Endothelial cell of umbilical vein (primary cell): ENCODE measurements around the gene COPS7A. TPM values are rescaled to one million over a fixed set of nuclear protein-coding genes. Genes with fewer than 3 reads are reported as not detected.

Experiments
- BruUV-seq: library from RNA; stranded (reverse); fragments of 400-500 nt; replicated peaks from 2 replicates; lab custom pipeline; 2021; lab: Mats Ljungman, UMichigan
- CTCF ChIA-PET: fragments of 300-600, 350-600 bp; sonication (Branson Sonifier 250); formaldehyde crosslinking; loops from one replicate; lab custom pipeline; 2021; ENCODE audit warnings: antibody characterized with exemption, inconsistent platforms; lab: Charles Lee
- POLR2A ChIA-PET: fragments of 300-600, 350-600 bp; sonication (Branson Sonifier 250); formaldehyde crosslinking; loops from one replicate; lab custom pipeline; 2021; ENCODE audit warnings: antibody characterized with exemption, inconsistent platforms; lab: Charles Lee
- DNase-seq: peaks from one replicate; pipeline ENCODE4 v3.0.0-alpha.2; 2011; ENCODE audit warnings: low read depth, low spot score
- FAIRE-seq: peaks from 2 replicates; lab custom pipeline; 2011; peaks lifted over from hg19 to GRCh38; lab: Jason Lieb, UNC
- H2AFZ ChIP-seq: 2 replicates; pipeline ENCODE4 v1.6.0; 2012; ENCODE audit warnings: low read depth, low read length, control low read depth, inconsistent platforms
- H3K27ac ChIP-seq: 2 replicates; pipeline ENCODE4 v1.5.1; 2011; ENCODE audit warnings: low read depth, mild to moderate bottlenecking, control low read depth, low read length, moderate library complexity; ENCODE audit not compliant: insufficient read depth
- H3K27me3 ChIP-seq, 2 experiments: 2 replicates each; pipeline versions ENCODE4 v1.6.0 to v1.6.1; 2011; ENCODE audit warnings: low read length in 2 of 2, mixed read lengths in 1 of 2; ENCODE audit not compliant: control insufficient read depth in 2 of 2, insufficient read depth in 2 of 2
- H3K36me3 ChIP-seq, 2 experiments: 2 replicates in 1 of 2; 3 replicates in 1 of 2; pipeline ENCODE4 v1.5.1; 2011; ENCODE audit warnings: low read length in 2 of 2, mild to moderate bottlenecking in 1 of 2, moderate library complexity in 1 of 2; ENCODE audit not compliant: control insufficient read depth in 2 of 2, insufficient read depth in 2 of 2; ENCODE audit errors: extremely low read depth in 1 of 2
- H3K4me1 ChIP-seq: 3 replicates; pipeline ENCODE4 v1.5.1; 2011; ENCODE audit warnings: mild to moderate bottlenecking, low read length; ENCODE audit not compliant: control insufficient read depth, insufficient read depth; ENCODE audit errors: extremely low read depth
- H3K4me2 ChIP-seq: 2 replicates; pipeline ENCODE4 v1.6.1; 2011; ENCODE audit warnings: low read length, control low read depth, mixed read lengths; ENCODE audit not compliant: insufficient read depth
- H3K4me3 ChIP-seq, 3 experiments: fragments of 200-600 bp in 1 of 3; sonication (generic), shearing (Covaris generic) in 1 of 3; replicated peaks in 1 of 3; 2 replicates each; pipeline ENCODE4 v1.5.1; 2011 to 2016; ENCODE audit warnings: control low read depth in 3 of 3, low read length in 3 of 3, mild to moderate bottlenecking in 2 of 3, inconsistent platforms in 1 of 3, low read depth in 1 of 3, moderate library complexity in 1 of 3; ENCODE audit not compliant: insufficient read depth in 1 of 3
- H3K79me2 ChIP-seq: 2 replicates; pipeline ENCODE4 v1.6.0; 2012; ENCODE audit warnings: low read length, inconsistent platforms; ENCODE audit not compliant: control insufficient read depth, insufficient read depth
- H3K9ac ChIP-seq: replicated peaks from 2 replicates; pipeline ENCODE3; 2011; ENCODE audit warnings: low read length, control low read depth; ENCODE audit not compliant: insufficient read depth; ENCODE audit errors: extremely low read depth
- H3K9me1 ChIP-seq: replicated peaks from 3 replicates; pipeline ENCODE4 v1.6.0; 2011; ENCODE audit warnings: mild to moderate bottlenecking, low read length; ENCODE audit not compliant: control insufficient read depth, insufficient read depth; ENCODE audit errors: extremely low read depth
- H3K9me3 ChIP-seq: replicated peaks from 2 replicates; pipeline ENCODE4 v1.5.1; 2012; ENCODE audit warnings: low read length, inconsistent platforms; ENCODE audit not compliant: control insufficient read depth, insufficient read depth
- H4K20me1 ChIP-seq: replicated peaks from 2 replicates; pipeline ENCODE3; 2011; ENCODE audit warnings: mild to moderate bottlenecking, low read length; ENCODE audit not compliant: control insufficient read depth, insufficient read depth; ENCODE audit errors: extremely low read depth
- EZH2 ChIP-seq: IDR thresholded peaks from 2 replicates; pipeline ENCODE4 v1.6.1; 2012; ENCODE audit warnings: borderline replicate concordance, low read depth, mild to moderate bottlenecking, moderate library complexity, low read length, inconsistent platforms; ENCODE audit not compliant: severe bottlenecking
- FOS ChIP-seq: IDR thresholded peaks from 2 replicates; pipeline ENCODE4 v1.6.1; 2011; ENCODE audit warnings: mild to moderate bottlenecking, low read length, moderate library complexity, borderline replicate concordance; ENCODE audit not compliant: insufficient read depth
- GATA2 ChIP-seq: IDR thresholded peaks from 2 replicates; pipeline ENCODE4 v1.7.0; 2011; ENCODE audit warnings: low read depth, mild to moderate bottlenecking, moderate library complexity, mixed read lengths, low read length; ENCODE audit not compliant: insufficient read length, insufficient read depth
- JUN ChIP-seq: IDR thresholded peaks from 2 replicates; pipeline ENCODE4 v1.6.1; 2011; ENCODE audit warnings: borderline replicate concordance, low read depth; ENCODE audit not compliant: insufficient read length, insufficient read depth
- MAX ChIP-seq: IDR thresholded peaks from 2 replicates; pipeline ENCODE4 v1.6.1; 2011; ENCODE audit not compliant: insufficient read depth, insufficient read length
- MYC ChIP-seq: IDR thresholded peaks from one replicate; pipeline ENCODE4 v1.6.1; 2011; ENCODE audit warnings: mild to moderate bottlenecking, low read depth, low read length
- POLR2A ChIP-seq: IDR thresholded peaks from 2 replicates; pipeline ENCODE4 v1.6.1; 2012; ENCODE audit warnings: low read depth, mild to moderate bottlenecking, control low read depth, low read length
- POLR2AphosphoS5 ChIP-seq: IDR thresholded peaks from 2 replicates; pipeline ENCODE4 v1.6.1; 2012; ENCODE audit warnings: low read depth, mild to moderate bottlenecking, control low read depth, low read length, moderate library complexity; ENCODE audit not compliant: insufficient read depth
- dilution Hi-C: fragments of 300-500 bp; cut with MboI; formaldehyde crosslinking; loops from one replicate; pipeline ENCODE4 v1.15.0; 2019; ENCODE audit warnings: low sequenced_read_pairs; ENCODE audit not compliant: extremely low pct_ligation_motif_present
- intact Hi-C: fragments of 100-400 bp; cut with micrococcal nuclease; formaldehyde crosslinking; loops from one replicate; pipeline ENCODE4 v1.10.0; 2022
- polyA plus RNA-seq, 4 experiments: library from polyadenylated mRNA; depleted of rRNA in 3 of 4; stranded (reverse) in 3 of 4; unstranded in 1 of 4; fragments of >200 nt; gene quantifications; 2 replicates each; pipeline versions ENCODE4 v1.2.1 to v1.2.3, GENCODE V29; 2011 to 2012; ENCODE audit warnings: missing spikeins in 1 of 4
- total RNA-seq: library from RNA; stranded (reverse); gene quantifications from 2 replicates; pipeline ENCODE4 v1.2.3, GENCODE V29; 2021
- TF ChIP-seq, protein P1 (sequence below), 2 donors: IDR thresholded peaks; 1 replicate in 1 of 2; 2 replicates in 1 of 2; pipeline ENCODE4 v1.5.1; 2011; ENCODE audit warnings: low read length in 2 of 2, mild to moderate bottlenecking in 2 of 2, moderate library complexity in 2 of 2, control low read depth in 1 of 2, inconsistent platforms in 1 of 2, low read depth in 1 of 2; ENCODE audit not compliant: insufficient read depth in 1 of 2; ENCODE audit errors: extremely low read depth in 1 of 2

Gene COPS7A
- total and polyA plus RNA-seq, 2 donors (not counting 3 experiments of a cell fraction or from before 2014, with no cell fraction given): 41.1 to 104 TPM

- peaks cover 33 to 47% of the 10 kb centered on the region in 2 experiments for H3K27me3 ChIP-seq
- peak; percentile 90 for TF ChIP-seq EZH2
- TF ChIP-seq POLR2AphosphoS5: no peak
- TF ChIP-seq, protein P1, sequence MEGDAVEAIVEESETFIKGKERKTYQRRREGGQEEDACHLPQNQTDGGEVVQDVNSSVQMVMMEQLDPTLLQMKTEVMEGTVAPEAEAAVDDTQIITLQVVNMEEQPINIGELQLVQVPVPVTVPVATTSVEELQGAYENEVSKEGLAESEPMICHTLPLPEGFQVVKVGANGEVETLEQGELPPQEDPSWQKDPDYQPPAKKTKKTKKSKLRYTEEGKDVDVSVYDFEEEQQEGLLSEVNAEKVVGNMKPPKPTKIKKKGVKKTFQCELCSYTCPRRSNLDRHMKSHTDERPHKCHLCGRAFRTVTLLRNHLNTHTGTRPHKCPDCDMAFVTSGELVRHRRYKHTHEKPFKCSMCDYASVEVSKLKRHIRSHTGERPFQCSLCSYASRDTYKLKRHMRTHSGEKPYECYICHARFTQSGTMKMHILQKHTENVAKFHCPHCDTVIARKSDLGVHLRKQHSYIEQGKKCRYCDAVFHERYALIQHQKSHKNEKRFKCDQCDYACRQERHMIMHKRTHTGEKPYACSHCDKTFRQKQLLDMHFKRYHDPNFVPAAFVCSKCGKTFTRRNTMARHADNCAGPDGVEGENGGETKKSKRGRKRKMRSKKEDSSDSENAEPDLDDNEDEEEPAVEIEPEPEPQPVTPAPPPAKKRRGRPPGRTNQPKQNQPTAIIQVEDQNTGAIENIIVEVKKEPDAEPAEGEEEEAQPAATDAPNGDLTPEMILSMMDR (IDR thresholded peaks at IDR 0.05; ENCODE audit: extremely low read depth in 1 of 2, insufficient read depth in 1 of 2, low read depth in 1 of 2, low read length in 2 of 2): no peak
- DNase-seq: no peak
- ChIA-PET CTCF (interaction anchor here (2.5 kb wide), 1 partner anchor 16 kb away, joined by 10 read pairs; no protein-coding TSS in a partner anchor), POLR2A (no interaction called here)
- H3K27ac ChIP-seq: no peak overlapping the region
- H2AFZ ChIP-seq: peak overlapping the region; percentile 65
- intact Hi-C loops: loop anchor here (1.0 to 5.0 kb wide), 2 partner anchors 11 to 148 kb away; partner anchors contain the start of gene ZNF384
- dilution Hi-C loops: no loop called here
- no peaks in the 10 kb centered on the region for H3K79me2 ChIP-seq
- H3K4me2 ChIP-seq: peak overlapping the region; percentile 25
- peak overlapping the region; percentile 6 to 46 (median 28) for H3K4me3 ChIP-seq
- H3K9me3 ChIP-seq: no peaks in the 10 kb centered on the region
- no peak for FAIRE-seq
- no peaks in the 10 kb centered on the region for H3K36me3 ChIP-seq
- H3K4me1 ChIP-seq: peaks cover 4% of the 10 kb centered on the region
- H3K9ac ChIP-seq: no peak overlapping the region
- H3K9me1 ChIP-seq: no peaks in the 10 kb centered on the region
- no TSS peak for BruUV-seq
- no peaks in the 10 kb centered on the region for H4K20me1 ChIP-seq
These were observed 23.7 kb upstream of the COPS7A start for GRCh38 chr12:6699989-6700645.

DNA sequence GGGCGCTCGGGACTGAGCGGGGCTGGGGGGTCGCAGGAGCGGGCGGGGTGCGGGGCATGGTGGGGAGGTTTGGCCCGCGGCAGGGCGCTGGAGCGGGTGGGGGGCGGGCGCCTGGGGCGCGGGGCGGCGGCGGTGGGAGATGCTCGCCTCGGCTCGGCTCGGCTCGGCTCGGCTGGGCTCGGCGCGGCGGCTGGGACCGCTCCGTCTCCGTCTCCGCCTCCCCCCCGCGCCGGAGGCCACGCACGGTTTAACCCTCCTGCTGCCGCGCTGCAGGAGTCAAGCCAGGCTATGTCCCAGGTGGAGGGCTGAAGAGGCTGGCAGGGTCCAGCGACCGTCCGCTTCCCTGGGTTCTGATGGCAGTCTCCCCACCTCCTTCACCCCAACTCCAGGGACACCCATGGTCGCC, 23.2 kb upstream of the COPS7A start, which contains the start of gene PIANP:
PIANP (minus strand) TSS at position 170 of the 406 bp plus-strand sequence. CDS start 2,754 bp downstream, outside the sequence.
- DNase-seq: no peak
- no TSS peak for BruUV-seq

More for the DNA sequence above, 23.2 kb upstream of the COPS7A start, which contains the start of gene PIANP:
- H3K9me3 ChIP-seq: no peaks in the 10 kb centered on the region
- no peak for FAIRE-seq
- H3K4me1 ChIP-seq: peaks cover 4% of the 10 kb centered on the region
- CTCF ChIA-PET: no interaction called here
- dilution Hi-C loops: no loop called here
- H3K9ac ChIP-seq: no peak within 1 kb of the TSS
- H4K20me1 ChIP-seq: no peaks in the 10 kb centered on the region
- peak within 1 kb of the TSS; percentile 40 for H3K4me2 ChIP-seq
- peaks cover 33 to 47% of the 10 kb centered on the region in 2 experiments for H3K27me3 ChIP-seq
- no peak for TF ChIP-seq MYC
- TF ChIP-seq EZH2: no peak
- TF ChIP-seq JUN: no peak
- no peak for TF ChIP-seq FOS
- TF ChIP-seq, protein P1 (IDR thresholded peaks at IDR 0.05; ENCODE audit: extremely low read depth in 1 of 2, insufficient read depth in 1 of 2, low read depth in 1 of 2, low read length in 2 of 2): no peak
- no peak for TF ChIP-seq POLR2A
- no peak for TF ChIP-seq GATA2
- no peak for TF ChIP-seq MAX
- TF ChIP-seq POLR2AphosphoS5: no peak
- intact Hi-C loops: no loop called here
- H3K27ac ChIP-seq: no peak within 1 kb of the TSS
- no peaks in the 10 kb centered on the region for H3K79me2 ChIP-seq
- H3K4me3 ChIP-seq: peak within 1 kb of the TSS; percentile 6 to 46 (median 28)
- H3K36me3 ChIP-seq: no peaks in the 10 kb centered on the region
- no peaks in the 10 kb centered on the region for H3K9me1 ChIP-seq
- H2AFZ ChIP-seq: peak within 1 kb of the TSS; percentile 65
- POLR2A ChIA-PET: no interaction called here
